Osteoblast (primary cell): ENCODE measurements around the gene HSPB7. TPM values are rescaled to one million over a fixed set of nuclear protein-coding genes. Genes with fewer than 3 reads are reported as not detected.
A peak's percentile ranks its signal among the peaks of the same experiment; 100 is the strongest.

Source experiments
- DNase-seq: peaks from one replicate; pipeline ENCODE4 v3.0.0; 2011; ENCODE audit warnings: low spot score, mixed read lengths; ENCODE audit not compliant: insufficient read length; ENCODE audit errors: missing footprints
- H2AFZ ChIP-seq: 2 replicates; pipeline ENCODE4 v1.6.0; 2011; ENCODE audit warnings: mild to moderate bottlenecking, low read length
- H3K27ac ChIP-seq: 2 replicates; pipeline ENCODE4 v1.5.1; 2011; ENCODE audit warnings: mild to moderate bottlenecking, low read depth, low read length, moderate library complexity
- H3K27me3 ChIP-seq: 2 replicates; pipeline ENCODE4 v1.6.0; 2012; ENCODE audit warnings: mild to moderate bottlenecking, control low read depth, inconsistent platforms, low read length, moderate library complexity; ENCODE audit not compliant: insufficient read depth
- H3K36me3 ChIP-seq: 2 replicates; pipeline ENCODE4 v1.5.1; 2011; ENCODE audit warnings: mild to moderate bottlenecking, low read length, control low read depth, moderate library complexity; ENCODE audit not compliant: insufficient read depth
- H3K4me1 ChIP-seq: 2 replicates; pipeline ENCODE4 v1.5.1; 2011; ENCODE audit warnings: mild to moderate bottlenecking, low read length, control low read depth, moderate library complexity; ENCODE audit not compliant: insufficient read depth
- H3K4me2 ChIP-seq: 2 replicates; pipeline ENCODE4 v1.6.0; 2011; ENCODE audit warnings: mild to moderate bottlenecking, low read length; ENCODE audit not compliant: insufficient read depth
- H3K4me3 ChIP-seq: fragments of 200-600 bp; sonication (generic); 3 replicates; pipeline ENCODE4 v1.5.1; 2012; ENCODE audit warnings: mild to moderate bottlenecking, low read length, inconsistent platforms; ENCODE audit not compliant: insufficient read depth
- H3K79me2 ChIP-seq: 2 replicates; pipeline ENCODE4 v1.6.0; 2012; ENCODE audit warnings: mild to moderate bottlenecking, low read length, control low read depth, inconsistent platforms; ENCODE audit not compliant: insufficient read depth
- H3K9me3 ChIP-seq: 2 replicates; pipeline ENCODE4 v1.5.1; 2011; ENCODE audit warnings: low read depth, low read length, control low read depth
- H4K20me1 ChIP-seq: 2 replicates; pipeline ENCODE4 v1.6.0; 2012; ENCODE audit warnings: mild to moderate bottlenecking, low read length, control low read depth; ENCODE audit not compliant: insufficient read depth
- total RNA-seq: library from RNA; depleted of rRNA; stranded (reverse); fragments of >200 nt; gene quantifications from 2 replicates; pipeline ENCODE4 v1.2.3, GENCODE V29; 2012
- TF ChIP-seq, protein P1 (sequence below): IDR thresholded peaks from 2 replicates; pipeline ENCODE4 v1.5.1; 2011; ENCODE audit warnings: mild to moderate bottlenecking, low read depth, low read length, moderate library complexity; ENCODE audit errors: extremely low read depth

Gene HSPB7
- total RNA-seq, 1 donor: 6.9 TPM

GRCh38 chr1:16014509-16015482 lies 3.0 kb downstream of the HSPB7 start:
- no peak overlapping the region for H3K4me2 ChIP-seq
- no peaks in the 10 kb centered on the region for H3K36me3 ChIP-seq
- no peaks in the 10 kb centered on the region for H3K9me3 ChIP-seq
- TF ChIP-seq, protein P1, sequence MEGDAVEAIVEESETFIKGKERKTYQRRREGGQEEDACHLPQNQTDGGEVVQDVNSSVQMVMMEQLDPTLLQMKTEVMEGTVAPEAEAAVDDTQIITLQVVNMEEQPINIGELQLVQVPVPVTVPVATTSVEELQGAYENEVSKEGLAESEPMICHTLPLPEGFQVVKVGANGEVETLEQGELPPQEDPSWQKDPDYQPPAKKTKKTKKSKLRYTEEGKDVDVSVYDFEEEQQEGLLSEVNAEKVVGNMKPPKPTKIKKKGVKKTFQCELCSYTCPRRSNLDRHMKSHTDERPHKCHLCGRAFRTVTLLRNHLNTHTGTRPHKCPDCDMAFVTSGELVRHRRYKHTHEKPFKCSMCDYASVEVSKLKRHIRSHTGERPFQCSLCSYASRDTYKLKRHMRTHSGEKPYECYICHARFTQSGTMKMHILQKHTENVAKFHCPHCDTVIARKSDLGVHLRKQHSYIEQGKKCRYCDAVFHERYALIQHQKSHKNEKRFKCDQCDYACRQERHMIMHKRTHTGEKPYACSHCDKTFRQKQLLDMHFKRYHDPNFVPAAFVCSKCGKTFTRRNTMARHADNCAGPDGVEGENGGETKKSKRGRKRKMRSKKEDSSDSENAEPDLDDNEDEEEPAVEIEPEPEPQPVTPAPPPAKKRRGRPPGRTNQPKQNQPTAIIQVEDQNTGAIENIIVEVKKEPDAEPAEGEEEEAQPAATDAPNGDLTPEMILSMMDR: no peak
- peaks cover 53% of the 10 kb centered on the region for H3K4me1 ChIP-seq
- DNase-seq: peak; percentile 76
- H2AFZ ChIP-seq: no peak overlapping the region
- no peaks in the 10 kb centered on the region for H3K27me3 ChIP-seq
- peaks cover 10% of the 10 kb centered on the region for H3K79me2 ChIP-seq
- H3K27ac ChIP-seq: peak overlapping the region; percentile 43
- H4K20me1 ChIP-seq: no peaks in the 10 kb centered on the region
- no peak overlapping the region for H3K4me3 ChIP-seq

DNA sequence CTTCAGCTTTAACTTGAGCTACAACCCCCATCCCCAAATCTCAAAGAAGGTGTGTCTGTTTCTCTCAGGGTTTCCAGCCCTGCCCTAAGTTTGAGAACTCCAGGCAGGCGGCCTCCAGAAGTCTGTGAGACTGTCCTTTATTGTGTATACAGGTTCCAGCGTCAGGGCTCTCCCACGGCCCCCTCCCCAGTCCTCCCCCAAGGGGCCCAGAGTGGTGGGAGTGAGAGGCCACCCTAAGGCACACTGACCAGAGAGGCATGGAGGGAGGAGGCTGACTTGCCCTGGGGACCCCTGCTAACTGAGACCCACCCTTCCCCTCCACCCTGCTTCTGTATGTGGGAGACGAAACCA lies 4.0 kb downstream of the HSPB7 start:
- no peaks in the 10 kb centered on the region for H3K9me3 ChIP-seq
- H4K20me1 ChIP-seq: no peaks in the 10 kb centered on the region
- no peak overlapping the region for H2AFZ ChIP-seq
- no peak overlapping the region for H3K4me2 ChIP-seq
- TF ChIP-seq, protein P1: no peak
- peak; percentile 49 for DNase-seq
- peaks cover 10% of the 10 kb centered on the region for H3K79me2 ChIP-seq
- peaks cover 44% of the 10 kb centered on the region for H3K4me1 ChIP-seq
- no peak overlapping the region for H3K4me3 ChIP-seq
- peak overlapping the region; percentile 43 for H3K27ac ChIP-seq
- H3K36me3 ChIP-seq: no peaks in the 10 kb centered on the region
- no peaks in the 10 kb centered on the region for H3K27me3 ChIP-seq

GRCh38 chr1:16013220-16013907 lies 4.5 kb downstream of the HSPB7 start:
- Histone ChIP-seq H3K4me1 (peaks cover 39% of the 10 kb centered on the region), H3K36me3 (no peaks in the 10 kb centered on the region), H3K4me3 (peak overlapping the region; percentile 65), H2AFZ (no peak overlapping the region), H3K79me2 (peaks cover 10% of the 10 kb centered on the region), H3K27me3 (no peaks in the 10 kb centered on the region), H4K20me1 (no peaks in the 10 kb centered on the region), H3K9me3 (no peaks in the 10 kb centered on the region), H3K4me2 (peak overlapping the region; percentile 41), H3K27ac (peak overlapping the region; percentile 43)
- peak; percentile 98 for DNase-seq
- TF ChIP-seq, protein P1: no peak
